ENCODE measurements around the gene KCNT2. TPM values are rescaled to one million over a fixed set of nuclear protein-coding genes. Genes with fewer than 3 reads are reported as not detected.

KCNT2 gene
- total RNA-seq, 1 experiment from 2014 or later, result 9.1 TPM

GRCh38 chr1:196531737-196532524, 76.3 kb downstream of the KCNT2 start:
- no peak overlapping the region for H4K5ac ChIP-seq (ENCODE audit: insufficient read length, low read depth, low read length)
- Mint-ChIP-seq H3K4me1 (peaks cover 3 to 9% of the 10 kb centered on the region in 2 experiments; a peak in 2 of 4 replicates), H3K9me3 (peaks cover 25% of the 10 kb centered on the region in 2 experiments), H3K27ac (no peak overlapping the region; a peak in 1 of 7 replicates), H3K36me3 (ENCODE audit: insufficient read depth in 1 of 3, low read depth in 3 of 3) (peaks cover 22 to 32% (median 27%) of the 10 kb centered on the region in 3 experiments), H3K4me3 (no peak overlapping the region), H3K27me3 (ENCODE audit: low read depth) (peaks cover 2% of the 10 kb centered on the region)
- no peak overlapping the region for H3K14ac ChIP-seq (ENCODE audit: insufficient read depth, low read length)
- H2BK12ac ChIP-seq (ENCODE audit: insufficient read length, low read depth, low read length), result no peak overlapping the region
- WGBS (ENCODE audit: extremely low coverage, insufficient read length, low lambda C conversion rate), result no CpG with 5 or more reads among the region's 3 CpGs
- H2BK15ac ChIP-seq (ENCODE audit: low read depth, low read length), result no peak overlapping the region
- no peak overlapping the region for H3K23ac ChIP-seq (ENCODE audit: insufficient read length, low read depth, low read length)
- no peak overlapping the region for H2BK20ac ChIP-seq (ENCODE audit: low read depth, low read length, poor library complexity, severe bottlenecking)
- peaks cover 3% of the 10 kb centered on the region for H3K79me1 ChIP-seq (ENCODE audit: insufficient read depth, low read depth, low read length, poor library complexity, severe bottlenecking)
- no peak overlapping the region for H2BK120ac ChIP-seq (ENCODE audit: low read depth, low read length, poor library complexity, severe bottlenecking)
- H3K27me3 ChIP-seq (ENCODE audit: insufficient read depth, low read length), result no peaks in the 10 kb centered on the region
- H2AK5ac ChIP-seq (ENCODE audit: insufficient read length, low read length), result no peak overlapping the region
- H3K56ac ChIP-seq (ENCODE audit: insufficient read length, low read depth, low read length), result no peak overlapping the region
- no peak overlapping the region for H3K4me2 ChIP-seq (ENCODE audit: insufficient read depth, insufficient read length, low read length)
- H3K4me1 ChIP-seq (ENCODE audit: insufficient read depth, low read length), result no peaks in the 10 kb centered on the region
- no peak overlapping the region for H3K27ac ChIP-seq (ENCODE audit: insufficient read length, low read depth, low read length)
- no peaks in the 10 kb centered on the region for H3K79me2 ChIP-seq (ENCODE audit: insufficient read depth, low read length)
- no peak overlapping the region for H3K9ac ChIP-seq (ENCODE audit: extremely low read depth, insufficient read length, low read length)
- H2BK5ac ChIP-seq (ENCODE audit: insufficient read length, low read length), result no peak overlapping the region
- TF ChIP-seq CTCF (conservative IDR thresholded peaks at IDR 0.05), result no peak
- no peak for DNase-seq
- no peak overlapping the region for H3K18ac ChIP-seq (ENCODE audit: insufficient read length, low read depth, low read length)
- H2AFZ ChIP-seq (ENCODE audit: low read length), result no peak overlapping the region
- H4K8ac ChIP-seq (replicated peaks; ENCODE audit: insufficient read length, low read depth, low read length), result no peak overlapping the region
- no peak overlapping the region for H3K4ac ChIP-seq (ENCODE audit: low read depth, low read length)
- H3T11ph ChIP-seq (ENCODE audit: low read length), result no peak overlapping the region
- H3K9me3 ChIP-seq (ENCODE audit: control insufficient read depth, low read depth, low read length), result peaks cover 22% of the 10 kb centered on the region
- no peaks in the 10 kb centered on the region for H3K23me2 ChIP-seq (ENCODE audit: insufficient read length, low read depth, low read length, poor library complexity, severe bottlenecking)
- no peak overlapping the region for H4K91ac ChIP-seq (ENCODE audit: insufficient read length, low read depth, low read length)
- H4K20me1 ChIP-seq (ENCODE audit: control insufficient read depth, insufficient read depth, insufficient read length), result no peaks in the 10 kb centered on the region

All from H9 (cell line).